ENCODE measurements around the gene VRK1.

GRCh38 chr14:96929950-96930349, 132.8 kb downstream of the VRK1 start:
- TF ChIP-seq CTCF (IDR thresholded peaks at IDR 0.05; ENCODE audit: insufficient read depth, low read length, poor library complexity, severe bottlenecking) (no peak), EZH2phosphoT487 (conservative IDR thresholded peaks at IDR 0.05; ENCODE audit: low read length) (no peak)
